GM18499 (cell line): ENCODE data around the gene NUMA1.

Source experiments
- ATAC-seq: cut with Tn5 transposase; IDR thresholded peaks from one replicate; pipeline ENCODE4 v1.9.1; 2021; ENCODE audit warnings: moderate number of reproducible peaks; ENCODE audit not compliant: insufficient read depth, unreplicated experiment

NUMA1 gene

DNA sequence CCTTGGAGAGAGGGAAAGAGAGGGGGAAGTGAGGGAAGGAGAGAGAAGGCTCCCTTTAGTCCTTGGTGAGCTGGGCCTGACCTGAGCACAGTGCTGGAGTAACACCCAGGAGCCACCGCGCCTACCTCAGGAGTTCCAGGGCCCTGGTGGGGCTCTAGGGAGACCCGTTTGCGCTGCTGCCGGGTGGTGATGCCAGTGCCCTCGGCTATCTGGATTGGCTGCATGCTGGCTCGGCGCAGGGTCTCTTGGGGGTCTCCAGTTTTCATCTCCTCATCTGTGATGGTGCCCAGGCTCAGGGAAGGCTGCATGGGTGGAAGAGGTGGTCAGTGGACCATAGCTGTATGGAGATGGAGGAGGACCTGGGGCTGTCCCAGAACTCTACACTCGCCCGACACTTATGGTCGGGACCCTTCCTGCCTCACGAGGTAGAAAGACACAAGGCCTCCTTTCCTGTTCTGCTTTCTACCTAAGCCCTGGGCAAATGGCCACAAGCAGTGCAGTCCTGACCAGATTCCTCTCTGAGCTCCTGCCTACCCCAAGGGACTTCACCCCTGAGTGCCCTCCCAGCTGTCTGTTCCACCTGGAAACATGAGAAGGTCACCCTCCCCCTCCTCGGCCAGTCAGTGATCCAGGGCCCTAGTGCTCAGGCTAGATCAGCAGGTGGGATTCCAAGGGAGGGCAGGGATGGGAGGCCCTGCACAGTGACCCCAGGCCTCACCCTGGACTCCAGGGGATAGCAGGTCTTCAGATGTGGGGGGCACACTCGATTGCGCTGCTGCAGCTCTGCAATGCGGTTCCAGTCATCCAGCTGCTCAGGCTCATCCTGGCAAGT is 75.6 kb downstream of the NUMA1 start:
- ATAC-seq, result no peak

DNA sequence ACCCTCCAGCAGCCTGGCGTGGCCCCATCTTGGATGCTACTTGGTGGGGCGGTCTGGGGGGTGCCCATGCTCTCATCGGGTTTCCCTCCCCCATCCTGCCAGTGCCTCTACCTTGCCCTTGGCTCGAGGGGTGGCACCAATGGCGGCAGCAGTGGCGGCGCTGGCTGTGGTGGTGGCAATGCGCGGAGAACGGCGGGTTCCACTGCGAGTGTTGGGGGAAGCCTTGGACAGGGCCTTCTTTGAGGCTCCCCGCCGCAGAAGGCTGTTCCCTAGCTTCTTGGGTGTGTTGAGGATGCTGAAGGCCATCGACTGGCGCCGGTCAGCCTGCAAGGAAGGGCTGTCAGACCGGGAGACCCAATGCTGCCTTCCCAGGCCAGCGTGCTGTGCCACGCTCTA is 76.6 kb downstream of the NUMA1 start:
- ATAC-seq, result no peak

DNA sequence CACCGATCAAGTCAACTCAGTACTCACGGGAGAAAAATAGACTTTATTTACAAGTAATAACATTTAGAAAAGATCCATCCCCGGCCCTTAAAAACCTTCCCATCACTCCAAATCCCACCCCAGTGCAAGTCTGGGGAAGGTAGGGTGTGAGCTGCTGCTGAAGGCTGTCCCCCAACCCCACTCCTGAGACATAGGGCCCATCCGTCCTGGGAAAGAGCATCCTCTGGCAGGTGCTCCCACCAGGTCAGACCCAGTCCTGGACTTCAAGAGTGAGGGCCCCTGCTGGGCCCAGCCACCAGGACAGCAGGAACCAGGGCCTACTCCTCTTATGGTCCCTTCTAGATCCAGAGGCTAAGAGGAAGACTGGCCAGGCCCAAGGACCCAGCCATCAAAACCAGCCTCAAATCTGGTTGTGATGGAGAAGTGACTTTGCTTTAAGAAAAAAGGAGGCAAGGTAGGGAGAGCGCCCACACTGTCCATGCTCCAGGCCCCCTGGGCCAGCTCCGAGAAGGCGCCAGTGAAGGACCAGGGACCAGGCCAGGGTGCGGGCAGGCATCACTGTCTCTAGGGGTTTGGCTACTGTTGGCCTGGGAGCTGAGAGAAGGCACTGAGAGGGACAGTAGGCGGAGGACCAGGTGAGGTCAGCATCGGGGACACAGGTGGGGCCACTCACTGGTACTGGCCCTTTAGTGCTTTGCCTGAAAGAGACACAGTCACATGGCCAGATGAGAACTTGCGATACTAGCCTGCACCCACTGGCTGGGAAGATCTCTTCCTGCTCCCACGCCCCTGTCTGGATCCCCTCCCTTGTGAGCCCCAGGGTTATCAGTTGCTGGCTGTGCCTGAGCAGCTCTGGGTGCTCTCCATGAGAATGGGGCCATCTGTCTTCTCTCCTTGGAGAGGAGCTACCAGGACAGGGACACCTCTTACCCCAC is 77.2 kb downstream of the NUMA1 start:
- ATAC-seq, result no peak

DNA sequence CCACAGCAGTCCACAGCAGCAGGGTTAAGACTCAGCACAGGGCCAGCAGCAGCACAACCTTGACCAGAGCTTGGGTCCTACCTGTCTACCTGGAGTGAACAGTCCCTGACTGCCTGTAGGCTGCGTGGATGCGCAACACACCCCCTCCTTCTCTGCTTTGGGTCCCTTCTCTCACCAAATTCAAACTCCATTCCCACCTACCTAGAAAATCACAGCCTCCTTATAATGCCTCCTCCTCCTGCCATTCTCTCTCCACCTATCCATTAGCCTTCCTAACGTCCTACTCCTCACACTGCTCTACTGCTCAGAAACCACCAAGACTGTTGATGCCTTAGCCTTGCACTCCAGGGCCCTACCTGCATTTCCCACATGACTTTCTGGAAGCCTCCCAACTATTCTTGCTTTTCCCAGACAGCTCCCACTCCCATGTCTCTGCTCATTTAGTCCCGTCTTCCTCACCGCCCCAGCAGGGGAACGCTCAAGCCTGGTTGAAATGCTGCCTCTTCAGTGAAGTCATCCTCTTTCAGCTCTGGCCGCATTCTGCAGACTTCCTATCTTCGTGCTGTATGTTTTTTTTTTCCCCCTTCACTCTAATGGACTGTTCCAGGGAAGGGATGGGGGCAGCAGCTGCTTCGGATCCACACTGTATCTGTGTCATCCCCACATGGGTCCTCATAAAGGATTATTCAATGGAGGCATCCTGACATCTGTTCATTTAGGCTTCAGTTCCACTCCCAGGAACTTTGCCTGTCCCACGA is 78.3 kb downstream of the NUMA1 start:
- no peak for ATAC-seq

DNA sequence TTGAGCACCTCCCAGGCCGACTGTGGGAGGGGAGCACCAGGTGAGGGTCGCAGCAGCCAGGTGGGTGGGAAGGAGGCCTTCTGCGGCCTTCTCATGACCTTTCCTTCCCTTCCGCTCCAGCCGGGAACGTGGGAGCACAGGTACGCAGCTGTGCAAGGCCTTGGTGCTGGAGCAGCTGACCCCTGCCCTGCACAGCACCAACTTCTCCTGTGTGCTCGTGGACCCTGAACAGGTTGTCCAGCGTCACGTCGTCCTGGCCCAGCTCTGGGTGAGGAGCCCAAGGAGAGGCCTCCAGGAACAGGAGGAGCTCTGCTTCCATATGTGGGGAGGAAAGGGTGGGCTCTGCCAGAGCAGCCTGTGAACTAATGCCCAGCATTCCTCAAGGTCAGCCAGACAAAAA is 79.1 kb downstream of the NUMA1 start:
- ATAC-seq, result no peak

DNA sequence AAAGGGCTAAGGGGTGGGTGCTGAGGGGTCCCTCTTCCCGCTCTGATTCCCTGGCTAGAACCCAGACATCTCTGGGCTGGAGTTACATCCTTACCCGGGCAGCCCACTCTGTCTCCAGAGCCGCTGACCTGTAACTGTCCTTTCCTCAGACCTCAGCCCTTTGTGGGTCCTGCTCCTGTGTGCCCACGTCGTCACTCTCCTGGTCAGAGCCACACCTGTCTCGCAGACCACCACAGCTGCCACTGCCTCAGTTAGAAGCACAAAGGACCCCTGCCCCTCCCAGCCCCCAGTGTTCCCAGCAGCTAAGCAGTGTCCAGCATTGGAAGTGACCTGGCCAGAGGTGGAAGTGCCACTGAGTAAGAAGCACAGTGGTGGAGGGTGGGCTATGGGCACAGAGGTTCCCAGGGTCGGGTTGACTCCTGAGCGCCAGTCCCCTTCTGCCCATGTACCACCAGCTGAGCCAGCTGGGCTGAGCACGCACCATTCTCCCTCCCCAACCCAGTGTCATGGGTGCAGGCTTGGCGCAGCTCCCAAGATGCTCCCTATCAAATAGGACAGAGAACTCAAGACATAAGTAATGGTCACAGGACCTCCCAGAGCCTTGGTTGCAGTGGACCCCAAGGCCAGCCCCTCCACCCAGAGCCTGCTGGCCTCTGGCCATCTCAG is 80.0 kb downstream of the NUMA1 start:
- no peak for ATAC-seq

DNA sequence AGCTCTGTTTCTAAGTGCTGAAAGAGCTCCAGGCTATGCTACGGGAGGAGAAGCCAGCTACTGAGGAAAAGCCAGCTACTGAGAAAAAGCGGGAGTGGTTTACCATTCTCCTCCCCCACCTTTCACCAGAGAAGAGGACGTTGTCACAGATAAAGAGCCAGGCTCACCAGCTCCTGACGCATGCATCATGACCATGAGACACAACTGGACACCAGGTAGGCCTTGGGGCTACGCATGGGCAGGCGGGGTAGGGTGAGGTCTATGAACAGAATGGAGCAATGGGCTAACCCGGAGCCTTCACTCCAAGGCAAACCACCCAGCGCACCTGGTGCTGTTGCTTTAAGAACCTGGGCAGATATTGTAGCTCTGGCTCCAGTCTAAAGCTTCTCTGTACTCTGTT is 80.5 kb downstream of the NUMA1 start:
- ATAC-seq, result no peak

DNA sequence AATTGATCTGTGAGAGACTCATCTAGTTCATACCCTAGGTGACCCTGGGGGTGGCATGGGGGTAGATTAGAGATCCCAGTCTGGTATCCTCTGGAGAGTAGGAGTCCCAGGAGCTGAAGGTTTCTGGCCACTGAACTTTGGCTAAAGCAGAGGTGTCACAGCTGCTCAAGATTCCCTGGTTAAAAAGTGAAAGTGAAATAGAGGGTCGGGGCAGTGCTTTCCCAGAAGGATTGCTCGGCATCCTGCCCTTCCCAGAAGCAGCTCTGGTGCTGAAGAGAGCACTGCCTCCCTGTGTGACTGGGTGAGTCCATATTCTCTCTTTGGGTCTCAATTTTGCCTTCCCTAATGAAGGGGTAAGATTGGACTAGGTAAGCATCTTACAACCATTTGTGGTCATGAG is 81.0 kb downstream of the NUMA1 start:
- ATAC-seq, result no peak

DNA sequence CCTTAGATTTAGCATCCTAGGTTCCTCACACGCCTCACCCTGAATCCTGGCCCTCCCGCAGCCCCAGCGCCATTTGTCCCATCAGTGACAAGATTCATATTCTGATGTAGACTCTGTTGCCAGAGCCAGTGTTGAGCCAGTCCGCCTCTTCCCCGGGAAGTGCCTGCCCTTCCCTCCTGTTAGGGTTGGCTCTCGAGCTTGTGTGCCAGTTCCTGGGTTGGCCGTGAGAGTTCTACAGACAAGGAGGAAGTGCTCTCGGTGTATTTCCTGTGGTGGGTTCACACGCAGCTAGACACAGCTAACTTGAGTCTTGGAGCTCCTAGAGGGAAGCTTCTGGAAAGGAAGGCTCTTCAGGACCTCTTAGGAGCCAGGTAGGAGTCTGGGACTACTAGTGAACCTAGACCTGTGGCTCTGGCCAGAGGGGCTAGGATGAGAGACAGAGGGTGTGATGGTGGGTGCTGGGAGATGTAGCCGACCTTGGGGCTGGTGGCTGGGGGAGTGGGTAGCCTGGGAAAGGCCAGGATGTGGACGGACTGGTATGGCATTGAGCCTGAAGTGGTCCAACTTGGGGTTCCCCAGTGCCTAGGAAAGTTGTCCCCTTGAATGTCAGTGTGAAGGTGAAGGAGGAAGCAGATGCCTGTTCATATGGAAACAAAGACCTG is 81.6 kb downstream of the NUMA1 start, which contains the start of gene IL18BP:
IL18BP (plus strand) TSS at position 261 of the 662 bp plus-strand sequence. CDS start 1,076 bp downstream, outside the sequence.
- ATAC-seq, result no peak

DNA sequence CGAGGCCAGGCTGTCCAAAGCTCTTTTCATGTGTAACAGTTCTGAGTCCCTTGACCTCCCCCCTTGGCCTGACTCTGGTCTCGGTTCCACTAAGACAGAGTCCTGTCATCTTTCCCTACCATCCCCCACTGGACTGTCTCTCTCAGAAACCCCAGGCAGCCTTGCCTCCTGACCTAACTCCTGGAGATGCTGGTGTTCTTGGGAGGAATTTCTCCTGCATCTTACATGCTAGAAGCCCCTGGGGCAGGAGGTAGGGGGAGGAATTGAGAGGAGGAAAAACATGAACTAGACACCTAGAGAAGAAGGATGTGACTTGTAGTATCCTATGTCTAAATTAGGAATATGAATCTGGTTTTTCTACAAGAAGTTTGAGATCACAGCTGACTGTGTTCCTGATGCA is 82.3 kb downstream of the NUMA1 start:
- ATAC-seq, result no peak

DNA sequence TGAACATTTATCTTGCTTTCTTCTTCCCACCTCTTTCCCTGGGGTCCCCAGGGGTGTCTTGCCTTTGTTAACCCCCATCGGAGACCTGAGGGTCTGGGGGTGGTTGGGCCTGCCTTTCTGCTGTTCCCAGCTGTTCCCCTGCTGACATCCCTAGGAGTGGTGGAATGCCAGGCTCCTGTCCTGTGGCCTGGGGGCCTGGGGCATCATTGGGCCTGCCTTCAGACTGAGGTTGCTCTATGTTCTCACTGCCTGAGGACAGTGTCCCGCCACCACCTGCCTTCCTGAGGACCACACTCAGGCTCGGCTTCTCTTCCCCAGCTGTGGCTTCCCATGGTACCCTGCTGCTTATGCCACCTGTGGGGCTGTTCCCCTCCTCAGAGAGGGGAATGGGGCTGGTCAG is 82.7 kb downstream of the NUMA1 start:
- ATAC-seq, result no peak

DNA sequence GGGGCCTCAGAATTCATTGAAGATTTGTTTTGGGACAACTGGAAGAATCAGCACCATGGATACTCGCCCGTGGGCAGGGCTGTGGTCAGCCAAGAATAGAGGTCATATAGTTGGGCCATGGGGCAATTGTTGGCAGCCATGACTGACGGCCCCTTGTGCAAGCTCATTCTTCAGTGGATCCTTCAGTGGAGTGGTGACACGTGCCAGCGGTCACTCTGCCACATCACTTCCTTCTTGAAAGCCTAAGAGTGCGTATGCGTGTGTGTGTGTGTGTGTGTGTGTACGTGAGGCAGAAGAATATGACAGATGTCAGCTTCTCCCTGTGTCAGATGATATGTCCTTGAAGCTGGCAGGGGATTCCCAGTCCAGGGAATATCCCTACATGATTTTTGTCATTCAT is 83.4 kb downstream of the NUMA1 start:
- ATAC-seq, result no peak

DNA sequence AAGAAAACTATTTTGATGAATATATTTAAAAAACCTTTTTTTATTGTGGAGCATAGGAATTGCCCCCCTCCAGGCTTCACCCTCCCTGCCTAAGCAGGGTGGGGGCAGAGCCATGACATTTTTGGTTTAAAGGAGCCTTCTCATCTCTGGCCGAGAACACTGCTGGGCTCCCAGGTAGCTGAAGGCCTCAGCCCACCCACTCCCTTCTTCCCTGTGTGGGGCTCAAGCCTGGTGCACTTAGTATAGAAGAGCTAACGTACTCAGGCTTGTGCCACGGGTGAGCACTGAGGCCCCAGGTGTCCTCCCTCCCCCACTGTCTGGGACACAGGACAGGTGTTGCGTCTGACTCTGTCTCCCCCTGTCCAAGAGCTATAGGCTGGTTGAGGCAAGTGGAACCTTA is 83.8 kb downstream of the NUMA1 start:
- no peak for ATAC-seq

DNA sequence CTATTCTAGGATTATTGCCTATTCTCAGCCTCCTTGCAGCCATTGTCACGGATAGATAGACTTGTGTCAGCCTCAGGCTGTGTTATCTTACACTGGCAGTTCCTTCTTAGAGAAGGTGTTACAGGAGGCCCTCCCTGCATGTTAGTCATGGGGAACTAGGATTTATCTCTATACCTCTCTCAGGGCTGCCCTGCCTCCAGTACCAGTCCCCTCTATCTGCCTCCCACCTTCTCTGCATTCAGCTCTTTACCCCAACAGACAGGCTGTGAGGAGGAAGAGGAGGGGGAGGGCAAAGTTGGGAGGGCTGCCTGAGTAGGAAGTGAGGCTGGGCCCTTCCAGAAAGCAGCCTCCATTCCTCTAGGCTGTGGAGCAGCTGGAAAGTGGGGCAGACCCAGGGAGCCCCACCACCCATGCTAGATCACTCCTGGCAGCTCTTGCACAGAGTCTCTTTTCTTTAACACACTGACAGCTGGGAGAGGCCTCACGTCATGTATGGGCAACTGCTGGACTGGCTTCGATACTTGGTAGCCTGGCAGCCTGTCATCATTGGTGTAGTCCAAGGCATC is 84.5 kb downstream of the NUMA1 start:
- no peak for ATAC-seq

DNA sequence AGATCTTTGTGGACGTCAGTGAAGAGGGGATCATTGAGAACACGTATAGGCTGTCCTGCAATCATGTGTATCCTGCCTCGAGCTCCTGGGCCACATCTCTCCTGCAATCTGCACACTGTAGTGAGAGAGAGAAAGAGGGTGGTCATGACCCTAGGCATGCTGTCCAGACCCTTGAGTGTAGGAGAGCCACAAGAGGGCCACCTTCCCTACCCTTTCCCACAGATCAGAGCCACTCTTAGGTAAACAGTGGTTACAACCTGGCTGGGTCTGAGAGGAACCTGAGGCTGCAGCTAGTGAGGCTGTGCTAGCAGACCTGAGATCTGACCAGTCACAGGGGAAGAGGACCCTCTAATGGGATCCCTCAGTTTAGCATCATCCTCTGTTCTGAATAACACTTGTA is 85.6 kb downstream of the NUMA1 start:
- no peak for ATAC-seq

DNA sequence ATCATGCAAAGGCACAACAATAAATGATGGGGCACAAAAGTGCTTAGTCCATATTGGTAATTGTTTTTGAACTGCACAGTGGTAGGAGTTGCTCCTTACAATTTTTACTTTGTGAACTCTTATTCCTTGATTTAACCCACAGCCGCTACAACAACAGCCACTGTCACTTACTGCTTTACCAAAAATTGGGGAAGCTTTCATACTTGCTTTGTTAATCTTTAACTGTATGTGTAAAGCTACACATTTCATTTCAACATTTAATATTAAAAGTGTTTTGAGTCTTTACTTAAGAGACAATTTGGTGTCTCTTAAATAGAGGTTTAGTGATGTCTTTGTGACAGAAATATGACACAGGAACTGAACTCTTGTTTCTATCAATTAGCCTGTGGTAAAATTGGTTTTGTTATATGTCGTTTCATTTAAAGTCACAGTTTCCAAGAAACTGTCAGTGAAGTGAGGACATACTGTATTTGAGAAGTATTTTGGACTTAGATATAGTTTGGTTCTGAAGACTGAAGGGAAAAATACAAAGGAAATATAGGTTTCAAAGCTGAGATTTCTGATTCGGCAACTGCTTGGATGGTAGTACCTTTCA is 88.1 kb downstream of the NUMA1 start:
- no peak for ATAC-seq

DNA sequence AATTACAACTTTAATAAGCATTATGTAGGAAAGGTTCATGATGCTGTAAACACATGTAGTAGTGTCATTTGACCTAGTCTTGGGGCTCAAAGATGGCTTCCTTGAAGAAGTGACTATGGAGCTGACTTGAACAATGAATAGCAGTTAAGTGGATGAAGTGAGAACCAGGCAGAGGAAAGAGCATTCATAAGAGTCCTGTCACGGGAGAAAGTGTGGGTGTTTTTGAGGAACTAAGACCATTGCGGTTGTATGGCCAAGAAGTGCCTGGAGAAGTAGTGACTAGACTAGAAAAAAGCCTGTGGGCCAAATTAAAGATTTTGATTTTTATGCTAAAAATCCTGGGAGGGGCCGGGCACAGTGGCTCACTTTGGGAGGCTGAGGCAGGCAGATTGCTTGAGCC is 88.8 kb downstream of the NUMA1 start:
- peak; percentile 58 for ATAC-seq

DNA sequence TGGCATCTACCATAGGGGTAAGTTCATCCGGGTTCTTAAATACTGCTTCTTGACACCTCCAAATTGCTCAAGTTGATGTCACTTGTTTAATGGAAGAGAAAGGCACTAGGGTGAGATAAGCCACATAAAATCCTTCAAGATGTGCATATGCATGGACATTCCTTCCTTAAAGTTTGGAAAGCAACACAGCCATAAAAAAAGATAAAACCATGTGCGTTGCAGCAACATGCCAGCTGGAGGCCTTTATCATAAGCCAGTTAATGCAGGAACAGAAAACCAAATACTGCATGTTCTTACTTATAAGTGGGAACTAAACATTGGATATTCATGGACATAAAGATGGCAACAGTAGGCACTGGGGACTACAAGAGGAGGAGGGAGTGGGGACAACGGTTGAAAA is 89.6 kb downstream of the NUMA1 start:
- ATAC-seq, result no peak

DNA sequence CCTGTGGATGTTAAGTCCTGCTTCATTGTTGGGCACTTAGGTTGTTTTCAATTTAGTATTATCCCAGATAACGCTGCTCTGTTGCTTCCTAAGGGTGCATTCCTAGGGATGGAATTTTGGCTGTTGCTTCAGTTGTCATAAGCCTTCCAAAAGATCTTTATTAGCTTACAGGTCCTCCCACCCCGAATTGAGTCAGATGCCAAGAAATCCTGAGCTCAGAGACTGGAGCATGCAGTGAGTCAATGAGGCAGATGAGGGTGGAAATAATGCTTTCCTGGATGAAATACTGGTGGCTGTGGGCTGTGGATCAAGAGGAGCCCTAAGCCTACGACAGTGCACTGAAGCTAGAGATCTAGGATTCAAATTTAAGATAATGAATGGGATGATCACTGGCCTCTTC is 92.3 kb downstream of the NUMA1 start:
- no peak for ATAC-seq
